HG03469 (cell line): Measurements from ENCODE around the gene ZNF385D.

Experiments used
- ATAC-seq: cut with Tn5 transposase; IDR thresholded peaks from one replicate; pipeline ENCODE4 v1.9.1; 2021; ENCODE audit warnings: mild to moderate bottlenecking, moderate library complexity, moderate number of reproducible peaks; ENCODE audit not compliant: unreplicated experiment

Gene ZNF385D

GRCh38 chr3:21618695-21619094 lies 132.3 kb downstream of the ZNF385D start:
- no peak for ATAC-seq

GRCh38 chr3:21613372-21614070 lies 137.5 kb downstream of the ZNF385D start:
- no peak for ATAC-seq

GRCh38 chr3:21601178-21601577 lies 149.8 kb downstream of the ZNF385D start:
- ATAC-seq = no peak

- ATAC-seq = no peak
Measured at GRCh38 chr3:21599890-21600289, 151.1 kb downstream of the ZNF385D start.

GRCh38 chr3:21592828-21593227 lies 158.2 kb downstream of the ZNF385D start:
- no peak for ATAC-seq

- no peak for ATAC-seq
Measured at GRCh38 chr3:21587894-21588293, 163.1 kb downstream of the ZNF385D start.

- ATAC-seq = no peak
Measured at GRCh38 chr3:21585216-21585740, 165.7 kb downstream of the ZNF385D start.

- no peak for ATAC-seq
Measured at GRCh38 chr3:21573291-21573690, 177.7 kb downstream of the ZNF385D start.

- no peak for ATAC-seq
Measured at GRCh38 chr3:21564531-21564930, 186.5 kb downstream of the ZNF385D start.

- no peak for ATAC-seq
Measured at GRCh38 chr3:21562243-21562642, 188.8 kb downstream of the ZNF385D start.

GRCh38 chr3:21561472-21561871 lies 189.5 kb downstream of the ZNF385D start:
- no peak for ATAC-seq

- no peak for ATAC-seq
Measured at GRCh38 chr3:21551019-21551418, 200.0 kb downstream of the ZNF385D start.

- no peak for ATAC-seq
Measured at GRCh38 chr3:21544076-21544462, 206.9 kb downstream of the ZNF385D start.

GRCh38 chr3:21543380-21544075 lies 207.5 kb downstream of the ZNF385D start:
- ATAC-seq = no peak

GRCh38 chr3:21542656-21543379 lies 208.2 kb downstream of the ZNF385D start:
- ATAC-seq = no peak

- ATAC-seq = no peak
Measured at GRCh38 chr3:21540265-21540664, 210.7 kb downstream of the ZNF385D start.

- ATAC-seq = no peak
Measured at GRCh38 chr3:21534462-21534861, 216.5 kb downstream of the ZNF385D start.

- ATAC-seq = no peak
Measured at GRCh38 chr3:21533002-21533401, 218.0 kb downstream of the ZNF385D start.

GRCh38 chr3:21531909-21532308 lies 219.1 kb downstream of the ZNF385D start:
- no peak for ATAC-seq

GRCh38 chr3:21528291-21528995 lies 222.6 kb downstream of the ZNF385D start:
- ATAC-seq = no peak

- no peak for ATAC-seq
Measured at GRCh38 chr3:21526461-21526860, 224.5 kb downstream of the ZNF385D start.
